Gastroesophageal sphincter (tissue), 3 donors: ENCODE results near the gene ASIC1.

Experiments used
- EP300 ChIP-seq: sonication (generic); formaldehyde crosslinking; IDR thresholded peaks from one replicate; pipeline ENCODE4 v1.6.1; 2017; ENCODE audit warnings: antibody characterized with exemption, mild to moderate bottlenecking
- POLR2A ChIP-seq, 2 donors: fragments of 450-650 bp; IDR thresholded peaks; one replicate each; pipeline ENCODE4 v1.6.1; 2017; ENCODE audit warnings: antibody characterized with exemption in 2 of 2, mild to moderate bottlenecking in 2 of 2, moderate library complexity in 1 of 2
- POLR2AphosphoS5 ChIP-seq: sonication (generic); formaldehyde crosslinking; IDR thresholded peaks from one replicate; pipeline ENCODE4 v1.6.1; 2017; ENCODE audit warnings: antibody characterized with exemption
- TF ChIP-seq, protein P1 (sequence below), 4 experiments: fragments of 200-600 bp in 2 of 4; fragments of 450-650 bp in 2 of 4; sonication (generic) in 1 of 4; IDR thresholded peaks; one replicate each; pipeline ENCODE4 v1.5.1; 2017 to 2019; ENCODE audit warnings: antibody characterized with exemption in 4 of 4, mild to moderate bottlenecking in 2 of 4, moderate library complexity in 2 of 4

DNA sequence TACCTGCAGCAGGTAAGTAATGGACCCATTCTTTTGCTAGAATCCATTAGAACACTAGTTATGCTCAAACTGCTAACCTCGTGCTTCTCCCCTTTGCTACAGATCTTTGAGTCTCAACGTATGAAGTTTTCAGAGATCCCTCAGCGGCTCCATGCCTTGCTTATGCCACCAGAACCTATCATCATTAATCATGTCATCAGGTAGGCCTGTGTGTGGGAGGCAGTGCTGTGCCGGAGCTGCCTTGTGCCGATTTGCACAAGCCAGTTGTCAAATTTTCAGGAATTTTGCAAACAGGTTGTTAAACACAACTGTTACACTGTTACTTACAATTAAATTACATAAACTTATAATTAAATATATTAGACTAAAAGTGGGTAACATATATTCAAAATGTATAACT, 33.0 kb downstream of the ASIC1 start:
- TF ChIP-seq, protein P1, sequence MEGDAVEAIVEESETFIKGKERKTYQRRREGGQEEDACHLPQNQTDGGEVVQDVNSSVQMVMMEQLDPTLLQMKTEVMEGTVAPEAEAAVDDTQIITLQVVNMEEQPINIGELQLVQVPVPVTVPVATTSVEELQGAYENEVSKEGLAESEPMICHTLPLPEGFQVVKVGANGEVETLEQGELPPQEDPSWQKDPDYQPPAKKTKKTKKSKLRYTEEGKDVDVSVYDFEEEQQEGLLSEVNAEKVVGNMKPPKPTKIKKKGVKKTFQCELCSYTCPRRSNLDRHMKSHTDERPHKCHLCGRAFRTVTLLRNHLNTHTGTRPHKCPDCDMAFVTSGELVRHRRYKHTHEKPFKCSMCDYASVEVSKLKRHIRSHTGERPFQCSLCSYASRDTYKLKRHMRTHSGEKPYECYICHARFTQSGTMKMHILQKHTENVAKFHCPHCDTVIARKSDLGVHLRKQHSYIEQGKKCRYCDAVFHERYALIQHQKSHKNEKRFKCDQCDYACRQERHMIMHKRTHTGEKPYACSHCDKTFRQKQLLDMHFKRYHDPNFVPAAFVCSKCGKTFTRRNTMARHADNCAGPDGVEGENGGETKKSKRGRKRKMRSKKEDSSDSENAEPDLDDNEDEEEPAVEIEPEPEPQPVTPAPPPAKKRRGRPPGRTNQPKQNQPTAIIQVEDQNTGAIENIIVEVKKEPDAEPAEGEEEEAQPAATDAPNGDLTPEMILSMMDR (IDR thresholded peaks at IDR 0.05) = no peak
- no peak for TF ChIP-seq POLR2AphosphoS5
- no peak for TF ChIP-seq POLR2A (IDR thresholded peaks at IDR 0.05)
- no peak for TF ChIP-seq EP300
